Stimulated activated CD4-positive, alpha-beta T cell treated with anti-CD3 and anti-CD28 coated beads, Interleukin-2, amount 100 ng/mL, for 4 hours (primary cell): ENCODE data around the gene RAET1E.
"Not testable (repeated sequence)": the region's sequence is repeated elsewhere in the genome, so short reads cannot be mapped to it uniquely, and the experiment has no call there.

Experiments
- DNase-seq: peaks from one replicate; pipeline ENCODE4 v3.0.0-alpha.2; 2020; ENCODE audit warnings: low read depth

The RAET1E gene

DNA sequence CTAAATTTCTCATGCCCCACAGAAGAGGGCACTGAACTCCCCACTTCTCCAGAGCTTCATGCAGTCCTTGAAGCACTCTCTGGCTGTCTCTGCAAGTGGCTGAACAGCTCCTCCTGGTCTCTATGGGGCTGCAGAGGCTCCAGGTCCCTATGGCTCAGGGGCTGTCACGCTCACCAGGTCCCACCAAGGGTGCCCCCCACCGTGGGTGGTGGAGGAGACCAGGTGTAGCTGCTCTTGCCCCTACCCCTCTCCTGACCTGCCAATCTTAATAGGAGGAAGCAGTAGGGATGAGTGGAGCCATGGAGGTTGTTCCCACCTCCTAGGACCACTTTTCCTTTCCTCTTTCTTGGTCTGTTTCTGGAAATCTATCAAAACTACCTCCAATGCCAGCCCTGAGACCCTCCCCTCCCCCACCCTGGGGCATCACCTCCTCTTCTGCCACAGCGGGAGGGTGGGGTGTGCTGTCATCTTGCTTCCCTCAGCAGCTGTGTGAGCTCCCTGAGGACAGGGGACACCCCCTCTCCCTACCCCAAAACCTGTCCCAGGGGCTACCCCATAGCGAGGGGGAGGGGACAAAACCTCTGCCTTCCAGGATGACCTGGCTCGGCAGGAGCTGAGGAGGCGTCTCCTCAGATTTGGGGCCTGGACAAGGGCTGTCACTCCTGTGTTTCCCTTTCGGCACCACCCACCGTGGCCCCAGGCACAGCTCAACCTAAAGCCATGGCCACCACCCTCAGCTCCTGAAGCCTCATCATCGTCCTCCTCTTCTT is 12.0 kb upstream of the RAET1E start:
- DNase-seq, result no peak

DNA sequence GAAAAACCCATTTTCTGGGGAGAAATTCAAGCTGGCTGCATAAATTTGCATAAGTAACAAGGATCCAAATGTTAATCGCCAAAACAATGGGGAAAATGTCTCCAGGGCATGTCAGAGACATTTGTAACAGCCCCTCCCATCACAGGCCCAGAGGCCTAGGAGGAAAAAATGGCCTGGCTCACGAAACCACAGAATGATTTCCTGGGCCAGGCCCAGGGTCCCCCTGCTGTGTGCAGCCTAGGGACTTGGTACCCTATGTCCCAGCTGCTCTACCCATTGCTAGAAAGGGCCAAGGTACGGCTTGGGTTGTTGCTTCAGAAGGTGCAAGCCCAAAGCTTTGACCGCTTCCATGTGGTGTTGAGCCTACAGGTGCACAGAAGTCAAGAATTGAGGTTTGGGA is 10.6 kb upstream of the RAET1E start:
- DNase-seq, result not testable (repeated sequence)

DNA sequence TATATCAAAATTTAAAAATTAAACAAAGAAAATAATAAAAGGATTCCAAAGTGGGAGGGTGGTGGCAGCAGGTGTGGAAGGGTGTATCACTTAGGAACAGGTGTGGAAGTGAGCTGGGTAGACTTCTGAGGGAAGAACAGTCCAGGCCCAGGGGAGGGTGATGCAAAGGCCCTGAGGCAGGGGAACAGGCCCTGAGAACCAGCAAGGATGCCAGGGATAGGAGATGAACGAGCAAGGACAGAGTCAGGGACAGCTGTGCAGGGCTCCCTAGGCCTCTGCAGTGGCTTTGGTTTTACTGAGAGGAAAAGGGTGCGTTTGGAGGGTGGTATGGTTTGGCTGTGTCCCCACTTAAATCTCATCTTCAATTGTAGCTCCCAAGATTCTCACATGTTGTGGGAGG is 9.4 kb upstream of the RAET1E start:
- no peak for DNase-seq

DNA sequence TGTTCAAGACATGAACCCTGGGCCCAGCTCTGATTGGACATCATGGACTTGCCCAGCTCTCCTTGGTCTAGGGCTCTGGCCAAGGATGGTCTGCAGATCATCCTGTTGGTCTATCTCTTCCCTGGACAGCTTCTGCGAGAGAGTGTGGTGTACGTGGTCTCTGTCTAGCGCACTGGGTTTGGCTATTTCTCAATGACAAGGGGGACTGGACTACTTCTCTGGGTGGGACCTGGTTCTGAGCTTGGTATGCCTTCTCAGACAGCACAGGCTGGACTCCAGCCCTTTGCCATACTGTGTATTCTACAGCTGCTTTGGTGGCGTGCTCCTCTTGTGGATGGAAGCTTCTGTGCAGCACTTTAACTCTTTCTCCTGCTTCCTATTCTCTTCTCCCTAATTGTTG is 8.5 kb upstream of the RAET1E start:
- no peak for DNase-seq

DNA sequence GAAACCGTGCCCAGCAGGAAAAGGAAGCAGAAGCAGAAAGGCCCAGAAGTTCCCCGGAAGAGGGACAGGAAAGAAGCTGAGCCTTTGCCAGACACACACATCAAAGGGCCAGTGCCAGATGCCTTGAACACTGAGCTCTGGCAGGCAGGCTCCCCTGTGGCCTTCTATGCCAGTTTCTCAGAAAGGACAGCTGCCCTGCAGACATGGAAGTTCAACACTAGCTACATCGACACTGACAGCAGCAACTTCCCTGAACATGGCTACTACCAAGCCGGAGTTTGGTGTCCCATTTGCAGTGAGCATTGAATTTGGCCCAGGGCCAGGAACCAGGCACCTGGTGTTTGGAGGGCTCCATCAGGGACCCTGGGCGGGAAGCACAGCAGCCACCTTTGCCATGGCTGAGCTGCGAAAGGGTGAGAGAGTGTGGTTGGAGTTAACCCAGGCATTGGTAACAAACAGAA is 8.0 kb upstream of the RAET1E start:
- DNase-seq, result no peak

DNA sequence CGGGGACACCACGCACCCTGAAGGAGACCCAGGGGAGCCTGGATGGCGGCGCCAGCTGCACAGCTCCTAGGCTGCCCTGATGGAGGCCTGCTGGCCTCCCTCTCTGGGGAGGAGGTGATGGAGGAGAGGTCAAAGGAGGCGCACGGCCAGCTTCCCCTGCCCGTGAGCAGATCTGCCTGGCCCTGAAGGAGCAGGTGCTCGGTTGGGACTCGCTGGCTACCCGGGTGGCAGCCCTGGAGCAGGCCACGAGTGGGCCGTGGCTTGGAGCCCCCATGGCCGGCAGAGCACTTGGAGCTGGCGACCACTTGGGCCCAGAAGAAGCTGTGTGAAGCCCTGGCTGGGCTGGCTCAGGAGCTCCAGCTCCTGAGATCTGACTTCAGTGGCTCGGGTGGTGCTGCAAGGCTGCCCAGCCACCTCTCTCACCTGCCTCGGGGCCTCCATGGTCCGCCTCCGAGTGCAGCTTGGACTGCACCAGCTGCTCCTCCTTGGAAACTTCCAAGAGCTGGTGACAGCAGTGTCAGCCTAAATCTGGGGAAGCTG is 7.5 kb upstream of the RAET1E start:
- no peak for DNase-seq

DNA sequence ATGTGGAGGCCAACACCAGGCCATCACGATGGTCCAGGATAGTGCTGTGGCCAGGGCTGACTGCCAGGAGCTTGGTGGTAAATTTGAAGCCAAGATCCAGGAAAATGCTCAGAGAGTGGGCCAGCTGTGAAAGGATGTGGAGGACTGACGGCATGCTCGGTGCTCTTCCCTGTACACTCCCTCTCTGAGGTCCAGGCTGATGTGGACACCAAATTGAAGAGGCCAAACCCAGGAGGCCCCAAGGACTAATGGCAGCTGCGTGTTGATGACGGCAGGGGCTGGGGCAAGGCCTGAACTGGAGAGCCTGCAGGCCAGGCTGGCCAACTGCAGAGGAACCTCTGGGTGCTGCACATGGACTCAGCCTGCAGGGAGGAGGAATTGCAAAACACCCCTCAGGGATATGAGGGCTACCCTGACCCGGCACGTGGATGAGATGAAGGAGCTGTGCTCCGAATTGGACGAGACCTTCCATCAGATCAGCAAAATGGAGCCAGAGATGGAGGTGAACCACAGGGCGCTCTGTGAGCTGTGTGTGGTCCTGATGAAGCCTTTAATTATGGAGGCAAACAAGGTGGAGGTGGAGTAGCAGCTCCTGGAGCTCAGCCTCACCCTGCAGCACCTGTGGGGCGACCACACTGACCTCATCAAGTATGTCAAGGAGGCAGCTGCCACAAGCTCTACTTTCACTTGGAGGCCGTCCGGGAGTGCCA is 6.9 kb upstream of the RAET1E start:
- DNase-seq, result no peak

DNA sequence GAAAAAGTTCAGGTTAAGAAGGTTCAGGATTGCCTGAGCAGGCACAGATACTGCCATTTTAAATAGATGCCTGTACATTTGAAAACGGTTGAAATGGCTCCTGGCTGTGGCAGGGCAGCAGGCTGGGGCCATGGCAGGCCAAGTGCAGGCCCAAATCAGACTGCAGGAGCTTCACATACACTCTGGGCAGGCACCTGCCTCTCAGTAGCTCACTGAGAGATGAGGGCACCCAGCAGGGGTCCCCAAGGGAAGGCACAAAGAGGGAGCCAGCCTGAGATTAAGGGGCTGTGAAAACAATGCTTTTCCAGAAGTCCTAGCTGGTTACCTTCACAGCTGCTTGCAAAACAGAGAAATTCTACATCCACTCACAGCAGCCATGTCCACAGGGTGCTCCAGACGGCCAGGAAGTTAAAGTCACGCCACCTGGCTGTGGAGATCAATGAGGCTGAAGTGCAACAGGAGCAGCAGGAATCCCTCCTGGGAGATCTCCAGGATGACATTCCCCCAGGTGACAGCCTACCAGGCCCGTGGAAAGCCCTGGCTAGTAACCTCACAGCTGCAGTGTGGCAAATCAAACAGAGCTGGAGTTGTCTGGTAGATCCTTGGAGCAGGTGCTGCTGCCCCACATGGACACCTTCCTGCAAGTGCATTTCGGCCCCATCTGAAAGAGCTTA is 6.2 kb upstream of the RAET1E start:
- no peak for DNase-seq

DNA sequence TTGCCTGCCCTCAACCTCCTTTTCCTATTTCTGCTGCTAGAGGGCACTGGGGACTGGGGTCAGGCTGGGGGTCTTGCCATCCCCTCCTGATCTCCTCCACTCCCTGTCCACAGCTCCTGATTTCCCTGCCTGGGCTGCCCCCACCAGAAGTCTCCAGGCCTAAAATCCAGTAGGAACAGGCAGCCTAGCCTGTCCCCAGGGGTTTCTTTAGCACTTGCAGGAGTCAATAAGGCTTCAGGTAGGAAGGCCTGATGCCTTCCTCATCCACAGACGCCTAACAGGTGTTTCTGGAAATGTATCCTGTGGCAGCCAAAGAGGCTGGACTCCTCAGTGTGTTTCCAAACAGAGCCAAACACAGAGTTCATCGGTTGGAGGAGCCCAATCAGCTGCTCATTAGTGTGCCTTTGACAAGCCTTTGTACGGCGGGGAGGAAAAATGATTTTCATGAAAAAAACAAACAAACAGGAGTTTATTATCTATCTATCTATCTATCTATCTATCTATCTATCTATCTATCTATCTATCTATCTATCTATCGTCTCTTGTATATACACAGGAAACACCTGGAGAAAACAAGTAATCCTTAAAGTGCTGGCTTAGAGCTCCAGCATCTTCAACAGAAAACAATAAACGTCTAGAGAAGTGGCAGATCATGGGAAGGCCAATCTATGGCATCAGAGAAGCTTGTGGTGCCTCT is 3.7 kb upstream of the RAET1E start:
- no peak for DNase-seq

DNA sequence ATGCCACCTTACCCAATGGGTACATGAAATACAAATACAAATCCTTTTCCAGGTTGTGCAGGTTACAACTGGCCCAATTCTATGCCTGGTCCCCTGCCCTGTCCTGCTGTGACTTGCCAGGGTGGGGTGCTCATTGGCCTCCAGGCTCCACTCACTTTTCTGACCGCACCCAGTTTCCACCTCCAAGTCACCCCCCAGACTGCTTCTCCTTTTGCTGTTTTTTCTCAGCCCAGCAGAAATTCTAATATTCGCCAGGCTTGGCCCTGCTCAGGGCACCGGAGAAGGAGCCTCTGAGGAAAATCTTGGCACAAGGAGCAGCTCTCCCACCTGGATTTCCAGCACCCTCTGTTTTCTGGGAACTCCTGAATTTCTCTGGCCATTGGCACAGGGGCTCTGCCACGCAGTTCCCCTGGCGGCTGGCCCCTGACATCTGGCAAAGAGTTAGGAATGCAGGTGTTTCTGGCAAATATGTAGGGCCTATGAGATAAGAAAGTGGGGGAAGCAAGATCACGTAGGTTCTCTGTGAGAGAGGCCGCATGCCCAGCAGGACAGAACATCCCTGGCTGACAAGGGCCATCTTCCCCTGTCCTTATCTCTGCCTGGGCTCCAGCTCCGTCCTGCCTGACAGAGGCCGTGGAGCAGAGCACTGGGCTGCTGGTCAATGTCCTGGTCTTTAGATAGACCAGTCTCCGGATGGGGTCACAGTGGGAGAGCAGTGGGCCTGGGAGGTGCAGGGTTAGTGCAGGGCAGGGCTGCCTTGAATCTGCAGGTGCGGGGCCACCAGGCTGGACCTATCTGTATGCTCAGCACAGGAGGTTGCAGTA is 2.9 kb upstream of the RAET1E start:
- DNase-seq, result no peak

DNA sequence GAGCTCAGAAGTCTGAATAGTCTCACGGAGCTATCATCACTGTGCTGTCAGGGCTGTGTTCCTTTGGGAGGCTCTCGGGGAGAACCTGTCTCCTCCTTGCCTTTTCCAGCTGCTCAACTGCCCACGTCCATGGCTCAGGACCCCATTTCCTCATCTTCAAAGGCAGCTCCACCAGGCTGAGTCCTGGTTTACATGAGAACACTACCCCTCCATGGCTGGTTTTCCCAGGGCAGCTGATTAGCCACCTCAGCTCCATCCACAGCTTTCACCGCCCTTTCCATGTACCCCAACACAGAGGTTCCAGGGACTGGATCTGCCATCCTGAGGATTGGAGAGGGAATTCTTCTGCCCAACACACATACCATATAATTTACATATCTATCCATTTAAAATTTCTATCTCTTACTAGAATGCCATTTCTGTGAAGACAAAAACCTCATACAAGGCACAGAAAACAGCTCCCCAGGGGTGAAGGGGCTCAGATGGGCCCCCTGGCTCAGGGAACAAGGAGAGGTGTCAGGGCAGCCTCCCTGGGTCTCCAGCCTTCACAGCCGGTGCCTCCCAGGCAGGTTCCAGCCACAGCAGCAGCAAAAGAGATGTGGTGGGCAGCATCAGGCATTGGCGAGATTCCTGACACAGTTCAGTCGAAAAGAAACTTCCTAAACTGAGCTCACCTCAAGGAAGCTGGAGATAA is 2.2 kb upstream of the RAET1E start:
- DNase-seq, result no peak

DNA sequence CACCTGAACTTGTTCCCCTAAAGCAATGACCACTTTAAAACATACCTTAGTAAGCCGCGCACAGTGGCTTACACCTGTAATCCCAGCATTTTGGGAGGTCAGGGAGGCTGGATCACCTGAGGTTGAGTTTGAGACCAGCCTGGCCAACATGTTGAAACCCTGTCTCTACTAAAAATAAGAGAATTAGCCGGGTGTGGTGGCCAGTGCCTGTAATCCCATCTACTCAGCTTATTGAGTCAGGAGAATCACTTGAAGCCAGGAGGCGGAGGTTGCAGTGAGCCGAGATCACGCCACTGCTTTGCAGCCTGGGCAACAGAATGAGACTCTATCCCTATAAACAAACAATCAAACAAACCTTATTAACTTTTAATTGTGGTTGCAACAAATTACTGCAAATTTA is 1.6 kb upstream of the RAET1E start:
- DNase-seq, result no peak

DNA sequence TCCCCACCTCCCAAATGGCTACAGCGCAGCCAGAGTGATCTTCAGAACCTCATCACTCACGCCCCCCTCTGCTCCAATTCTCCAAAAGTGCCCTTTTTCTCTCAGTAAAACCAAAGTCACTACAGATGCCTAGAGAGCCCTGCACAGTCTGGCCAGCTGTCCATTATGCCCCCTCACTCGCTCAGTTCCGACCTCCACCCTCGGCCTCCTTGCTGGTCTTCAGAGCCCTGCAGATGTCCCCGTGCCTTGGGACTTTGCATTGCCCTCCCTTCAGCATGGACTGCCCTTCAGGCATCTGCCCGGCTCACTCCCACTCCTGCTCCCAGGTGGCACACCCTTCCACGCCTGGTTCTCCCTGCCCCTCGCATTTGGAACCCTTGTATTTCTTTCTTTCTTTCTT is 1.1 kb upstream of the RAET1E start:
- DNase-seq, result no peak

DNA sequence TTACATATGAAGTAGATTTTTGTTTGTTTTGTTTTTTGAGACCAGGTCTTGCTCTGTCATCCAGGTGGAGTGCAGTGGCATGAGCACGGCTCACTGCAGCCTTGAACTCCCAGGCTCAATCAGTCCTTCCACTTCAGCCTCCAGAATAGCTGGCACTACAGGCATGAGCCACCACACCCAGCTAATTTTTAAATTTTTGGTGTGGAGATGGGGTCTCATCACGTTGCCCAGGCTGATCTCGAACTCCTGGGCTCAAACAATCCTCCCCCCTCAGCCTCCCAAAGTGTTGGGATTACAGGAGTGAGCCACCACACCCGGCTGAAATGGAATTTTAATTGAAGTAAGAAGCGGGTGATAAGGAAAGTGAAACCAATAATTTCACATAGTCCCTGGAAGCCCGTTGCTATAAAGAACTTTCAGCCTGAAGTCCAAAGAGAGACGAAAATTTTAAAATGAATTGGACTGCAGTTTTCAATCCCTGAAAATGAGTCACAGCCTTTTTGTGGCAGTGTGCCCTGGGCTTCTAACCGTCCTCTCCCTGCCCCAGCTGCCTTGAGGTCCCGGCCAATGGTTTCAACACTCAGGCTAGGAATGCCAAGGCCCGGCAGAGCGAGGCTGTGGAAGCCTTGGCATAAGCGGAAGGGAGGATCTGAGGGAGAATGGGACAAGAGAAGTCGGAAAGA is 757 bp downstream of the RAET1E start:
- no peak for DNase-seq

DNA sequence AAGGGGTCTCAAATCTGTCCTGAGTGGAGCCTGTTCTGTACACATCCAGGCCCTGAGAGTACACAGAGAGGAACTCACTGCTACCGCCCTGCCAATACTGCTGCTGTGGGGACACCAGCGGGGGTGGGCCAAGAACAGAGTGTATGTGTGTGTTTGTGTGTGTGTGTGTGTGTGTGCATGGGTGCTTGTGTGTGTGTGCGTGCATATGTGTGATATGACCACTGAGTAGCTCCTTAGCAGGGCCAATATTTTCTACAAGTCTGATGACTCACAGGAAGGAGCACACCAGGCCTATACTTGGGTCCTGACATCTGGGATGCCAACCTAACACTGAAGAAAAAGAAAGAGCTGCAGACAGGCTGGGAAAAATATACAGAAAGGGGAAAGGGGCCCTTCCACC is 1.4 kb downstream of the RAET1E start:
- DNase-seq, result no peak

DNA sequence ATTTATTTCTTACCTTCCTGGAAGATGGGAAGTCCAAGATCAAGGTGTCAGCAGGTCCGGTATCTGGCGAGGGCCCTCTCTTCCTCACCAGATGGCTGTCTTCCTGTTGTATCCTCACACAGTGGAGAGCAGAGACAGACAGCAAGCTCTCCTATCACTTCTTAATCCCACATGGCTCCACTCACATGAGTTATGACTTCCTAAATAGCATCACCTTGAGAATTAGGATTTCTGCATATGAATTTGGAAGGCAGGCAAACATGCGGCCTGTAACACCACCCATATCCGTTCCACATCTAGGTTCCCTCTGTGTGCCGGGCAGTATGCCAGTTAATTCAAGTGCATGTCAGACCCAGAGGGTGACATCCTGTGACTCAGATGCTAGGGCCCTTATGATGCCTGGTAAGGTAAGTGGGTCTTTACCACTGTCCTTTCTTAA is 2.1 kb downstream of the RAET1E start:
- no peak for DNase-seq

DNA sequence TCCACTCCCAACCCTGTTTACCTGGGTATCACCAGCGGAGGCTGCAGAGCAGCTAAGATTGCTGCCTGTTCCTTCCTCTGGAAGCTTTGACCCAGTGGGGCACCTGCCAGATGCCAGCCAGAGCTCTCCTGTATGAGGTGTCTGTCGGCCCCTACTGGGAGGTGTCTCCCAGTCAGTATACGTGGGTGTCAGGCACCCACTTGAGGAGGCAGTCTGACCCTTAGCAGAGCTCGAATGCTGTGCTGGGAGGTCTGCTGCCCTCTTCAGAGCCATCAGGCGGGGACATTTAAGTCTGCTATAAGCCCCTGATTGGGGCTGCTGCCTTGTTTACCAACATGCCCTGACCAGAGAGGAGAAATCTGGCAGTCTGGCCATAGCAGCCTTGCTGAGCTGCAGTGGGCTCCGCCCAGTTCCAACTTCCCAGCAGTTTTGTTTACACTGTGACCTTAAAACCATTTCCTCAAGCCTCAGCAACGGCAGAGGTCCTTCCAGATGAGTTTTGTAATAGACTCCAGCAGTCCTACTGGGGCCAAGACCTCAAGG is 2.8 kb downstream of the RAET1E start:
- DNase-seq, result no peak

DNA sequence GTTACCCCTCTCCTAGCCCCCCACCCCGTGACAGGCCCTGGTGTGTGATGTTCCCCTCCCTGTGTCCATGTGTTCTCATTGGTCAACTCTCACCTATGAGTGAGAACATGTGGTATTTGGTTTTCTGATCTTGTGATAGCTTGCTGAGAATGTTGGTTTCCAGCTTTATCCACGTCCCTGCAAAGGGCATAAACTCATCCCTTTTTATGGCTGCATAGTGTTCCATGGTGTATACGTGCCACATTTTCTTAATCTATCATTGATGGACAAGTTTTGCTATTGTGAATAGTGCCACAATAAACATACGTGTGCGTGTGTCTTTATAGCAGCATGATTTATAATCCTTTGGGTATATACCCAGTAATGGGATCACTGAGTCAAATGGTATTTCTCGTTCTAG is 6.0 kb downstream of the RAET1E start:
- not testable (repeated sequence) for DNase-seq

DNA sequence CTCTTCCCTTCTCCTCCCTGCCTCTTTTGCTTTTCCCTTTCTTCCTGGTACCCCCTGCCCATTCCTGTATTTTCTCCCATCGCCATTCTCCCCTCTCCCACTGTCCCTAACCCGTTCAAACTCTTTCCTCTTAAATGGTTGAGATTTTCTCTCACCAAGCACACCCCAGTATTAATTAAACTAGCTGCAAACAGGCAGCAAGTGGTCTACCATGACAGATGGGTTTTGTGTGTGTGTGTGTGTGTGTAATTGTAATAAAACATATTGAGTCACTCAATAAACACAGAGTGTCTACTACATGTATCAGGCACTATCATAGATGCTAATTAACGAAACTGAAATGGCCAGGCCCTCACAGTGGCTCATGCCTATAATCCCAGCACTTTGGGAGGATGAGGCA is 6.7 kb downstream of the RAET1E start:
- DNase-seq, result no peak

DNA sequence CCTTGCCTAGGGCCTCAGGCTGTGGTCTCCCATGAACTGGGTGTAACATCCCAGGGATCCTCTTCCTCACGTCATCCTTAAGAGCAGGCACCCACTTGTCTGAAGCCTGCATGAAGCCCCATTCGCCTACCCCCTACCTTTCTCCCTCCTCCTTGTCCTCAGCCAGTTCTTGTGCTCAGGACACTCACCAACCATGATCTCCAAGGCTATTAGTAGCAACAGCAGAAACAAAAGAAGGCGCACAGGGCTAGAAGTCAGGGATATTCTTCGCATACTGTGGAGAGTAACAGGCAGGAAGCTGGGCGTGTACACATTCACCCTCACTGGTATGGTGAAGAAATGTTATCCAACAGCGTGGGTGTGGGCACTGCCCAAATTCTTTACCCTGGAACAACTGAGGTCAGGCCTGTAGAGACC is 7.3 kb downstream of the RAET1E start:
- no peak for DNase-seq
